Erythroblast (primary cell): Measurements from ENCODE around the gene ADM2.
A peak's percentile ranks its signal among the peaks of the same experiment; 100 is the strongest.

ENCODE experiments used
- DNase-seq, 2 experiments: peaks; one replicate each; lab custom pipeline; 2025; lab: John Stamatoyannopoulos, UW
- GATA1 ChIP-seq: IDR thresholded peaks from 2 replicates; pipeline ENCODE4 v1.6.1; 2011; ENCODE audit warnings: low read depth, mild to moderate bottlenecking, control low read depth, low read length, moderate library complexity
- POLR2A ChIP-seq: IDR thresholded peaks from 2 replicates; pipeline ENCODE4 v1.6.1; 2011; ENCODE audit warnings: mild to moderate bottlenecking, low read length

ADM2 gene

DNA sequence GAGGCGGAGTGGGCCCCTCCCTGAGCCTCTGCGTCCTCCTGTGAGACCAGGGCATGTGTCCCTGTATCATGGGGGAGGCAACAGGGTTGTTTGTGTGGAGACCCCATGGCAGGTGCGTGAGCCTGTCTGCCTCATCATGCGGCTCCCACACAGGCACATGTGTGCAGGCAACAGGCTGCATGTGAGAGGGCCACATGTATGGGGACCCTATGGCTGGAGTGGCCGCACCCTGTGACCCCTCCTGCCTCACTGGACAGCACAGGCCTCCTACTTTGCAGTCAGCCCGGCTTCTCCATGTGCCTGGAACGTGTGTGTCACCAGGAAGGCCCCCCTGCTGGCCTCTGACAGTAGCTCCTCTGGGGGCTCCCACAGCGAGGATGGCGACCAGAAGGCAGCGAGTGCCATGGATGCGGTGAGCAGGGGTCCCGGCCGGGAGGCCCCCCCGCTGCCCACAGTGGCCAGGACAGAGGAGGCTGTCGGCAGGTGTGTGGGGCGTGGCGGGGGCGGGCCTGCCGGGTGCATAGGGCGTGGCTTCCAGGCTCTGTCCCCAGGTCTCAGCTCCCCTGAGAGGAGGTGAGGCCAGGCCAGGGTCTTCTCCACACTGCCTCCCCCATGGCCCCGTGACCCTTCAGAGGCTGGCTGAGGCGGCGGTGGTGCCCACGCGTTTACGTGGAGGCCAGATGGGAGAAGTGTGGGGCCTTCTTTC, 40.6 kb upstream of the ADM2 start:
- TF ChIP-seq GATA1: no peak
- TF ChIP-seq POLR2A: no peak
- DNase-seq: no peak

DNA sequence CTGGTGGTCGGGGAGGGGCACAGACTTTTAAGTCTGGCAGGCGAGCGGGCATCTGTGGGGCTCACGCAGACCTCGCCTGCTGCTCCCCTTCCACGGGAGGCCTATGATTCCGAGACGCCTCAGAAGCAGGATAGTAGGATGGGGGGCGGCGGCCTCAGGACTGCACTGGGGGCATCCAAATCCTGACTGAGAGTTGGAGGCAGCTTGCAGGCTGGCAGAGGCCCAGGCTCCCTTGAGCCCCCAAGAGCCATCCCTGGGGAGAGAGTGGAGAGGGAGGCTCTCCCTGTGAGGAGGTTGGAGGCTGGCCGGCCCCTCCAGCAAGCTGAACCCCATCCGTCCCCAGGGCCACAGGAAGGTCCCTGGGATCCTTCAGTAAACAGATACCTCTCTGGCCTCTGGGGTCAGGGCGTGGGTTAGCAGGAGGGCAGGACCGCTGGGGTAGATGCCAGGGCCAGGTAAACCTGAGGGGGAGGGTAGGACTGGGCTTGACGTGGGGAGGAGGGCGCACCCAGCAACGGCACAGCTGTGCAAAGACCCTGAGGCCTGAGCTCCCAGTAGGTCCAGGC, 39.8 kb upstream of the ADM2 start:
- no peak for DNase-seq
- TF ChIP-seq GATA1: no peak
- TF ChIP-seq POLR2A: no peak

GRCh38 chr22:50443197-50443596, 38.1 kb upstream of the ADM2 start:
- DNase-seq: no peak
- TF ChIP-seq GATA1 (no peak), POLR2A (no peak)

GRCh38 chr22:50443801-50444625, 37.3 kb upstream of the ADM2 start:
- DNase-seq: no peak
- TF ChIP-seq POLR2A (no peak), GATA1 (no peak)

GRCh38 chr22:50444663-50445062, 36.7 kb upstream of the ADM2 start:
- TF ChIP-seq GATA1: no peak
- no peak for TF ChIP-seq POLR2A
- DNase-seq: no peak

- no peak for DNase-seq
- TF ChIP-seq GATA1 (no peak), POLR2A (no peak)
Measured at GRCh38 chr22:50445071-50445879, 36.1 kb upstream of the ADM2 start.

- DNase-seq: no peak
- TF ChIP-seq POLR2A (no peak), GATA1 (no peak)
Measured at GRCh38 chr22:50445880-50446707, 35.2 kb upstream of the ADM2 start.

GRCh38 chr22:50446708-50447575, 34.4 kb upstream of the ADM2 start:
- DNase-seq: no peak
- TF ChIP-seq GATA1 (no peak), POLR2A (no peak)

DNA sequence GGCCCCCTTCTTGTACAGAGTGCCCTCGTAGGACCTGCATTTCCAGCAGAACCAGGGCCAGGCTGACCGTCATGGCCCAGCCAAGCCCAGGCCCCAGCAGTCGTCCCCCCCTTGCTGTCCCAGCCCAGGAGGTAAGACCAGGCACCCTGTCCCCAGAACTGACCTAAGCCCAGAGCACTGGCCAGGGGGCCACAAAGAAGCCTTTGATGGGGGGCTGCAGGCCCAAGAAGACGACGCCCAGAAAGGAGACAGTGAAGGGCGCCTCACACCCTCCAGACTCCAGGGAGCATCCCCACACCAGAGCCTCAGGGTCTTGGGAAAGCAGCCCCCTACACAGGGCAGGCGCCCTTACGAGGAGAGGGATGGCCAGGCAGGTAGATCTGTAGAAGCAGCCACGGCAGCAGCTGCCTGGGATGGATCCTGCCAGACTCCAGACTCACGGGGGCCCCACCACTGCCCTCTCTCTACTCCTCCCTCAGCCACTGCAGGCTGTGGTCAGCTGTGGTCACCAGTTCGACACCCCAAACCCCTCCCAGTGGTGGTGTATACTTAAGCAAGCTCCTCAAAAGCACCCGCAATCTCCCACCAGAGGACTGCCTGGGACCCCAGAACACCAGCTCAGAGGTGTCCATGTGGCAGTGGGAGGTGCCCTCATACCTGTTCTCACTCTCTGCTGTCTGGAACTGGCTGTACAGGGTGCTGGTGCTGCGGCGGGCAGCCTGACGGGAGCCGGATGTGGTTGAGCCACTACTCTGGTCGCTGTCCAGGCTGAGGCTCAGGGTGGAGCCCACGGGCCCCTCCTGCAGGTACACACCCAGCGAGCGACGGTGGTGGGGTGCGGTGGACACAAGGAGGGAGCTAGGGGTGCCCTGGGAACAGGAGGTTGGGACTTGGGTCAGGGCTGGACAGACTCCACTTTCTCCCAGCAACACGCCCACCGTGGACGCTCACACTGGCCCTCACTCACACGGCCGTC, 33.5 kb upstream of the ADM2 start:
- no peak for DNase-seq
- no peak for TF ChIP-seq POLR2A
- no peak for TF ChIP-seq GATA1

- no peak for TF ChIP-seq GATA1
- TF ChIP-seq POLR2A: no peak
- peak in 1 of 2 experiments; percentile 32 for DNase-seq
Measured at GRCh38 chr22:50452649-50453048, 28.7 kb upstream of the ADM2 start.
